GM12865 (cell line): ENCODE measurements around the gene CD1C.

Experiments used
- DNase-seq: peaks from one replicate; pipeline ENCODE4 v3.0.0; 2010; ENCODE audit warnings: low read depth
- H3K4me3 ChIP-seq: 2 replicates; pipeline ENCODE4 v1.5.1; 2011; ENCODE audit warnings: mild to moderate bottlenecking, low read depth, low read length, control low read depth
- CTCF ChIP-seq: IDR thresholded peaks from 2 replicates; pipeline ENCODE4 v1.5.1; 2011; ENCODE audit warnings: low read length, control low read depth, low read depth, inconsistent platforms; ENCODE audit not compliant: insufficient read depth; ENCODE audit errors: missing control alignments

Gene CD1C

GRCh38 chr1:158286487-158286886 is 3.2 kb upstream of the CD1C start:
- H3K4me3 ChIP-seq: no peak overlapping the region
- TF ChIP-seq CTCF: no peak
- DNase-seq: peak; percentile 21

DNA sequence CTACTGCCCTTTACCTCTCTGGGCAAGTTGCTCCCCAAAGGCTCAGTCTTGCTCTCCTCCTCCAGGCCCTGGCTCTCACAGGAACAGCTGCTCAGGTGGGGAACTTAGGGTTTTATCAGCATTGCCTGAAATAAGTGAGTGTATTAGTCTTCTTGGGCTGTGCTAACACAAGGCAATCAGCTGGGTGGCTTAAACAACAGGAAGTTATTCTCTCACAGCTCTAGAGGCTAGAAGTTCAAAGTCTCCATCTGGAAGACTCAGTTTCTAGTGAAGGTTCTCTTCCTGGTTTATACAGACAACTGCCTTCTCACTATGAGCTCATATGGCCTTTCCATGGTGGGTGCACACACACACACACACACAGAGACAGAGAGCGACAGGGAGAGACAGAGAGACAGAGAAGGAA is 2.8 kb upstream of the CD1C start:
- H3K4me3 ChIP-seq: no peak overlapping the region
- peak; percentile 29 for DNase-seq
- no peak for TF ChIP-seq CTCF

DNA sequence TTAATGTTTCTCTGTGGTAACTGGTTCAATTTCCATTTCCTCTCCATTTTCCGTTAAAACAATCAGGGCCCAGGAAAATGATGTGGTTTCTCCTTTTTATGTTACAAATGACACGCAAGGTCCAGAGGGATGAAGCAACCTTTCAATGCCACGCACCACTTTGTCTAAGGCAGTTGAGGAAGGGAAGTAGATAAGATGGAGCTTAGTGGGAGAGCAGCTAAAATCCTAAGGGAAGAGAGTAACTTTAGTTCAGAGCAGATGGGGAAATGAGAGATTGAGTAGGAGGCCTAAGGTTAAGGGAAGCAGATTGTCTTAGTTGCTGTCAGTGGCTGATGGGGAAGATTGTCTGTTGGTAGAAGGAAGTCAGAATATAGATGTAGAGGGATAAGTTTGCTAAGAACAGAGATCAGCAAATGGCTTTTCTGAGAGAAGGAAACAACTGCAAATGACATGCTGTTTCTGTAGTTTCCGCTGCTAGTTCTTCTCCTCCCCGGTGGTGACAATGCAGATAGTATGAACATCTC is 660 bp downstream of the CD1C start:
- DNase-seq: no peak
- TF ChIP-seq CTCF: no peak
- H3K4me3 ChIP-seq: no peak overlapping the region

DNA sequence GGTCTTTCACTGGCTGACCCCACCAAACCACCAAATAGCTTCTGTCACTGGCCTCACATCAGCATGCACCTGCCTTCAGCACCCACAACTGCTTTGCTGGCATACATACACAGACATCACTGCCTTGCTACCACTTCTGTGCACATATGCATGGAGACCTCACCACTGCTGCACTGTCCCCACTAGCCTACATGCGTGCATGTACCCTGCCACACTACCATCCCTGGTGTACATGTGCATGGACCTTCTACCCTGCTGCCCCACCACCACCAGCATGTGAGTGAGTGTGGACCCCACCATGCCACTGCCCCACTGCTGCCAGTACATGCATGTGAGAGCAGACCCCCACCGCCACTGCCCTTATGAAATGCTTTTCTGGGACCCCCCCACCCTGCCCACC is 6.1 kb downstream of the CD1C start:
- H3K4me3 ChIP-seq: no peak overlapping the region
- no peak for DNase-seq
- TF ChIP-seq CTCF: no peak

- H3K4me3 ChIP-seq: no peak overlapping the region
- no peak for DNase-seq
- TF ChIP-seq CTCF: no peak
Measured at GRCh38 chr1:158310623-158311022, 20.9 kb downstream of the CD1C start.

DNA sequence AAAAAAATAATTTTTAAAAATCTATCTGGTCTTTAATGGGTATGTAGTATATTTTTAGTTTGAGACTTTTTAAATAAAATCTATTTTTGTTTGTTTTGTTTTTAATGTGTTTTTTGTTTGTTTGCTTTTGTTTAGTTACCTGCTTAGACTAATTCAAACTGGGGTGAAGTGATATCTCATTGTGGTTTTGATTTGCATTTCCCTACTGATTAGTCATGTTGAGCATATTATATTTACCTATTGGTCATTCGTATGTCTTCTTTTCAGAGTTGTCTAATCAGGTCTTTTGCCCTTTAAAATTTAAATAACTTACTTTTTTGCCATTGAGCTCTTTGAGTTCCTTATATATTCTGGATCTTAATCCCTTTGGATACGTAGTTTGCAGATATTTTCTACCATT is 21.3 kb downstream of the CD1C start:
- TF ChIP-seq CTCF: no peak
- no peak for DNase-seq

GRCh38 chr1:158323866-158324265 is 34.1 kb downstream of the CD1C start:
- no peak overlapping the region for H3K4me3 ChIP-seq
- DNase-seq: no peak
- TF ChIP-seq CTCF: no peak

More for the DNA sequence above, 21.3 kb downstream of the CD1C start:
- no peak overlapping the region for H3K4me3 ChIP-seq
